GM19328 (cell line): ENCODE results near the gene KIF26B.

Experiments
- ATAC-seq: cut with Tn5 transposase; IDR thresholded peaks from one replicate; pipeline ENCODE4 v1.9.1; 2021; ENCODE audit warnings: mild to moderate bottlenecking, moderate library complexity; ENCODE audit not compliant: unreplicated experiment

The KIF26B gene

DNA sequence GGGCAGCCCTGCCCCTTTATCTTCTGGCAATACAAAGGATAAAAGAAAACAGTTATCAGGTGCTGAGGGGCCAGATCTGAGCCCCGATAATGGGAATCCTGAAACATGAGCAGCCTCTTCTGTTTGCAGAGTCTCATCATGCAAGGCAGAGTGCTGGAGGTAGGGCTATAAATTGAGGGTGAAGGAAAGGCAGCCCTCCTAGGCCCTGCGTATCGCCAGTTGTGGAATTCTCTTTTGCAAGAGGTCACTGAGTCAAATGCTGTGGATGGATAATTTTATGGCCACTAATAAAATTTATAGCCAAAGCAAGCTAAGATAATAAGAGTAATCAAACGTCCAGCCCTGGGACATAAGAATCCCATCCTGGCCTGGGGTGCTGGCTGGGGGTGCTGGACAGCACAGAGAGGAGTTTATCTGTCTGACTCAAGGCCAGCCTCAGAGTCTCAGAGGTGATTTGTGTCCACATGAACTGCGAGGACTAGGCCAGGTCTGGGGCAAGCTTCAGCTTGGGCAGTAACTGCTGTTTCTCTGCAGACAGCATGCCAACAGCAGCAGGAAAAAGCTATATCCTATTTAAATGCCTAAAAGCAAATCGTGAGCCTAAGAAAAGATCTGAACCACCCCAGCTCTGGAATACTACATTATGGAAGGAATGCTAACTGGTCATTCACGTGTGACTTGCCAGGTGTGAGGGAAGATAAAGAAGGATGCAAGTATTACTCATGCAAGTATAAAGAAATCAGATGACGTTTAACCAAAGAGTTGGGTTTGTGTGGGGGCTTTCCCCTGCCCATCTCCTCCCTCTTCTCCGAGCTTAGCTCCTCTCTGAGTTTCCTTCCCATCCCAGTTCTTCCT is 254.8 kb downstream of the KIF26B start:
- no peak for ATAC-seq

DNA sequence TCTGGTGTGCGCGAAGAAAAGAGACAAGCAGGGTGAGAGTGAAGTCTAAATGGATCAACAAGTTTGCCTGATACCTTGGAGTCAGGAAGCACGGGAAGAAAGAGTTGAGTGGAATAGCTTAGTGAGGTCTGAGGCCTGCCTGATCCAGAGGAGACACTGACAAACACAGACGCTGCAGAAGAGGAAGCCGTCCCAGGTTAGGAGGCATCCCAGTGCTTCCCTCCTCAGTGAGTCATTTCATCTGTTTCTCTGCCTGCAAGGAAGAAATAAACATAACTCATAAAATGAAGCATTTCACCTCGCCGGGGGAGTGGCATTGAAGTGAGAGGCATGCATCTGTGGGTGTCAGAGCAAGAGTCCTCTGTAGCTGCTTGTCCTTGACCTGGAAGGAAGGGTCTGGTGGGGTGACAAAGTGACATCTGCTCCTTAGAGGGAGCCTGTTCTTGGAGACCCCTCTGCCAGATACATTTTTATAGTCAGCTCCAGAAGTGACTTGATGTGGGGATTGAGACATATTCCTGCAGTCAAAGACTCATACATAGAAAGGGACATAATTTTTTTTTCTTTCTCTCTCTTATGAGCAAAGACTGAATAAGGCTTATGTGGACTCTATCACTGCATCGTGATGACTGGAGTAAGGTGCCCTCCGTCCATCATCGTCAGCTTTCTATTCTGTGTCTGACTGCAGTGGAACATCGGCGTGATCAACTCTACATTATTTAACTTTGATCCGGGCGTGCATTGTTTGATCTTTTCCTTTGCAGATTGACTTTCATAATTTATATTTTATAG is 256.7 kb downstream of the KIF26B start:
- ATAC-seq: no peak

DNA sequence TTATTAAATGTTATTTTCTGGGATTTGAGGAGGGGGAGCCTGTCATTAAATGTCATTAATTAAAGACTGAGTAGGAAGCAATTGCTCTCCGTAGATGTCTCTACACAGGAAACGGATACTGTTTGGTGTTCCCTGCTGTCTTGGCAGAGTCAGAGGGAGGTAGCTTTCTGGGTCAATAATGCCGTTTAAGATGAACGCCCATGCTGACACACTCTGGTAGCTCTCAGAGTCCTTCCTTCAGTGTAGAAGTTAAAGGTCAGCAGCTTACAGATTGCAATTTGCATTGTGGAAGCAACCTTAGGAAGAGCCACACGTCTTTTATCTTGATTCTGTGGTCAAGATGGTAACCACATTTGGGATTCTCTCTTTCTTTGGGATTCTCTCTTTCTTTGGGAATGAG is 257.5 kb downstream of the KIF26B start:
- no peak for ATAC-seq

DNA sequence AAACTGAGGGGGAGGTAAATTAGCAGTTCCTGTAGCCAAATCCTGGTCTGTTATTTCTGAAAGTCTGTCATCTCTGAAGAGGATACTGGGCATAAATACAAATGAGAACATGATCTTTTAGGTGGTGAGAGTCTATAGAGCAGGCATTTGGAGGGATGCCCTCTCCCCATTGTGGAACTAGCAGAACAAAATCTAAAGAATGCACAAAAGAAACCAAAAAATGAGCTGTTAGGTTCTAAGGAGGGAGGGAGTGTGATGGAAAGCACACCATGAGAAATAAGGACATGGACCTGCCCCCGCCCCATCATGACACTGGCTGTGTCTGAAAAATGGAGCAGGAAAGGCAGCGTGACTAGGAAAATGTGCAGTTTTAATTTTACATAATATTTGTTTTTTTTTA is 262.0 kb downstream of the KIF26B start:
- no peak for ATAC-seq

DNA sequence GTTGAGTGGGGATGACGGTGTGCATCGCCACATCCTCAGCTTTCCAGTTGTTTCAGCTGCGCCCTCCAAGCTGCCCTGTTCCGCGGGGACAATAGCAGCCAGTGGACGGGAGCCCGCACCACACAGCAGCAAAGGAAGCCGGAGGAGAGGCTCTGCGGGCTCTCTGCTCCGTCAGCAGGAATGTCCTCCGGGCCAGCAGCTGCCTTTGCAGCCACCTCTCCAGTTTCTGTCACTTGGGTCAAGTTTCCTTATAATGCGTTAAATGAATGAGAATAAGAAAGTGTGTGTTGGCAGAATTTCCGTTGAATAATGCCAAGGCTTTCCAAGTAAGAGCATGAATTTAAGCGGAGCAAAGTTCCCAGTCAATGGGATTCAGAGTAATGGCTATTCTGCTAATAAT is 263.3 kb downstream of the KIF26B start:
- no peak for ATAC-seq

DNA sequence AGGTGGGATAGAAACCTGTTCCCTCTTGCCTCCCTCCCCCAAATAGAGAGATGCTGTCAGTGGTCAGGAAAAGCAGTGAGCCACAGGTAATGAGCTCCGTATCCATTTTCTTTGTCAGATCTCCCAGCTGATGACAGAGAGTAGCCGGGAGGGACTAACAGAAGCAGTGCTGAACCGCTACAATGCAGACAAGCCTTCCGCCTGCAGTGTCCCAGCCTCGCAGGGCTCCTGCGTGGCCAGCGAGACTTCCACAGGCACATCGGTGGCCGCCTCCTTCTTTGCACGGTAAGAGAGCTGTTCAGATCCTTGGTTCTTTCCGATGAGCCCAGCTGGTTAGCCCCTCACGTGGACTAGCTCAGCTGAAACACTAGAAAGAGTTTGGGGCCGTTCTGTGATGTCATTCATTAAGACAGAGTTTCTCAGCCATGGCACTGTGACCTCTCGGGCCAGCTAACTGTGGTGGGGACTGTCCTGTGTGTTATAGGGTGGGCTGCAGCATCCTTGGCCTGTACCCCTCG is 264.7 kb downstream of the KIF26B start:
- ATAC-seq: no peak

DNA sequence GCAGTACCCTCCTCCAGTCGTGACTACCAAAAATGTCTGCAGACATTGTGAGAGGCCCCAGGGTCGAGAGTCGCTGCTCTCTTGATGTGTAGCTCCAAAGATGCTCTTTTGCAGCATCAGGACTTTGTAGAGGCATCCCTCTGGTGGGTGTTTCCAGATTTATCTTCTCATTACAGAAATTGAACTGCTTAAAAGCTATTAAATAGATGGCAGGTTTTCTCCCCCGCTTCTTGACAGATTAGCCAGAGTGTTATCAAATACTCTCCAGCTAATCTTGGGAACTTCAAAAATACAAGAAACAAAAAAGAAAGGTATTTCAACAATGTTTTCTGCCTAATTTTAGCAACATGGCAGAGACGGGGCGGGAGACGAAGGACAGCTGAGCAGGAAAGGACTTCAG is 265.2 kb downstream of the KIF26B start:
- no peak for ATAC-seq

DNA sequence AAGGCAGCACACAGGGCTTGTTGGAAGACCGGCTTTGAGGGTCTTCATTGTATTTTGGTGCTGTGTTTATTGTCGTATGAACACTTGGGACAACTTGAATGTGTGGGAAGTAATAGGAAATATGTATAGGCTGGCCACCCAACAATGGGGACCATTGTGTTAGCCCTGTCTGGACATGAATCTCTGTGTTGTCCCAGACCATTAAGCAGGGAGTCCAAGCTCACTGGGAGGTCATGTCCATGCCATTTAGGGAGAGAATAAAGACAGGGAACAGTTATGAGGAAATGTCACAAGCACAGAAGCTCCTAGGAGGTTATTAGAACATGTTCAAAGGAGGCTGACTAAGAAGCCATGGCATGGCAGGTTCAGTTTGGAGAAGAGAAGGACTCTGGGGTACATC is 266.1 kb downstream of the KIF26B start:
- ATAC-seq: no peak

DNA sequence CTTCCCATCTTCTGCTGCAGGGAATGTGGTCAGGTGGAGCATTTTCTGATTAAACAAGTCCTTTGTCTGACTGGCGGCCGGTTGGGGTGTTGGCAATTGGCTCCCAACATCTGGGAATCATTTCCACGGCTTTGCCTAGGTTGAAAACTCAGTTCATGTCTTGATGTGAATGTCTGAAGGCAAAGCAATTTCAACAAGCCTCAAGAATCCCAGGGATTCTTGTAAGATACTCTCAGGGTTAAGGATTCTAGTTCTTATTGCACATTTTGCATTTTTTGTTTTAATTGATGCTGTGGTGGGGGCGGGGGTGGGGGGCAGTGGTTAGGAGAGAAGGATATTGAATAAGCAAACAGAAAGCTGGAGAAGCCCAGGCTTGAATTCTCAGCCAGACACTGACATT is 273.9 kb downstream of the KIF26B start:
- no peak for ATAC-seq

DNA sequence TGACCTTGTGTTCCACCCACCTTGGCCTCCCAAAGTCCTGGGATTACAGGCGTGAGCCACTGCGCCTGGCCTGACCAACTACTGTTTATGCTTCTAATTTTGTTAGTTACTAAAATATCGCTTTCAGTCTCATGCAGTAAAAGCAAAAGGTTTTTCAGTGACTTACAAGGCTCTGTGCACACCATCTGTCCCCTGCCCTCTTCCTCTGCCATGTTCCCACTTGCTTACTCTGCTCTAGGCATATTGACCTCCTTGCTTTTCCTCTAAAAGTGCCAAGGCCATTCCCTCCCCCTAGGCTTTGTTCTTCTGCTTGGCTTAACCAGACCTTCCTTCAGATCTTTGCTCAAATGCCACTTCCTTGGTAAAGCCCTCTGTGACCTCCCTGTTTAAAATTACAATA is 276.9 kb downstream of the KIF26B start:
- ATAC-seq: no peak

DNA sequence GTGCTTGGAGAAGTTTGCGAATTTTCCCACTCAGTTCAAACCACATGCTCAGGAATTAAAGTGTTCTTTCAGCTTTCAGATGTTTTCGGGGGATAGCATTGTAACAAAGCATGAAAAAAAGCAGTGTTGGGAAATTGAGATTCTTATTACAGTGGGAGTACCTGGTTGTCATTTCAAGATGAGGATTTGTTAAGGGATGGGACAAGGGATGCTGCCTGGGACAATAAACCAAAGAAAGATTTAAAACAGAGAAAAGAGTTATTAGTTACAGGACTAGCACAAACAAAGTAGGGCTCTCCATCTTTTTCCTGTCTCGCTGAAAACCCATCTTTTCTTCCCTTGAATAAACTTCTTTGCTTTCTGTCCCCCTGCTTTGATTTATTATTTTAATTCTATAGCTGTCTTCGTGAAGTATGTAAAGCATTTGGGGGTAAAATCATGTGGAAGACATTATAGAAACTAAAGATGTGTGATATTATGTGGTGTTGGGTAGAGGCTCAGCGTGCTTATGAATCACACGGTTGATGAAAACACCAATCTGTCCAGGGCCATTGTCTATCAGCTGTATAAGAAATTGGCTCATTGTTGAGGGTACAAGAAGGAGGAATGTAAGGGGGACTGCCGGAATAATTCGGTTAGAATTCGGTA is 277.6 kb downstream of the KIF26B start:
- ATAC-seq: no peak

DNA sequence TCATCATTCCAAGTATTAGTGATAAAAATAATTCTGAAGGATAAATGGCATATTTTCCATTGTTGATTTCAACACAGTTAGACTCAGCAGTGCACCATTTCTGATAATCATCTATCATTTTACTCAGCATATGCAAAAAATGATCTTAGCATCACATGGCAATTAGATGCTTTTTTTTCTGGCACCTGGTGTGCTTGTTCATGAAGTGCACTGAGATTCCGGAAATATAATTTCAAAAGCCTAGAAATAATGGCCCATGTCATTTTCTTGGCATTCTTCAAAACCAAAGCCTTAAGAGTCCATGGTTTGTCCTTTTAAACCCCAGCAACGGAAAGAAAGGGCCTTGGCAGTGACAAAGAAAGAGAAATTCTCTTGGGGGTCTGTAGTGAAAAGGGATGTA is 278.8 kb downstream of the KIF26B start:
- no peak for ATAC-seq

DNA sequence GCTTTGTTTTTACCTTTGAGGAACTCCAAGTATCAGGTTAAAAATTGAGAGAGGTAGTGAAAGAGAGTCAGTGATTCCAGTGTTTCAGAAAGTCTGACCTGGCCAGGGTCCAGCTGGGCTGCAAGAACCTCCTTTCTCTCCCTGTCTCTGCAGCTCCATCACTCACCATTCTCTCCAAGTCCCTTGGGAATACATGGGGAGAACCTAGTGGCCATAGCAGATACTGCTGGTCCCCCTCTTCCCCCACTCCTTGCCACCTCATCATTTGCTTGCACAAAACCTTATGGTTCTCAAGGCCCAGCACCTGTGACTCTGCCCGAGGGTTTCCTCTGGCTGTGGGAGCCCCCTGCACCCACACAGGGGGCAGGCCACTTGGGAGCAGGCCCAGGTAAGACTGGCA is 279.5 kb downstream of the KIF26B start:
- ATAC-seq: no peak

DNA sequence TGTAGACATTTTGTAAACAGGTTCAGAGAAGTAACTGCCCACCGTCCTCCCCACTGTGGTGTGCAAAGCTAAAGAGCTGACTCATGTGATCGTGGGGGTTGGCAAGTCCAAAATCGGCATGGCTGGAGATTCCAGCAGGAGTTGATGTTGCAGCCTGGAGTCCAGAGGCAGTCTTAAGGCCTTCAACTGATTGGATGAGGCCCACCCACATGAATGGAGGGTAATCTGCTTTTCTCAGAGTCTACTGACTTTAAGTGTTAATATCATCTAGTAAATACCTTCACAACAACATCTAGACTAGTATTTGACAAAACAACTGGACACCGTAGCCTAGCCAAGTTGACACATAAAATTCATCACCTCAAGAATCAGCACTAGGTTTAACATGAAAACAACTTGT is 281.6 kb downstream of the KIF26B start:
- ATAC-seq: no peak

DNA sequence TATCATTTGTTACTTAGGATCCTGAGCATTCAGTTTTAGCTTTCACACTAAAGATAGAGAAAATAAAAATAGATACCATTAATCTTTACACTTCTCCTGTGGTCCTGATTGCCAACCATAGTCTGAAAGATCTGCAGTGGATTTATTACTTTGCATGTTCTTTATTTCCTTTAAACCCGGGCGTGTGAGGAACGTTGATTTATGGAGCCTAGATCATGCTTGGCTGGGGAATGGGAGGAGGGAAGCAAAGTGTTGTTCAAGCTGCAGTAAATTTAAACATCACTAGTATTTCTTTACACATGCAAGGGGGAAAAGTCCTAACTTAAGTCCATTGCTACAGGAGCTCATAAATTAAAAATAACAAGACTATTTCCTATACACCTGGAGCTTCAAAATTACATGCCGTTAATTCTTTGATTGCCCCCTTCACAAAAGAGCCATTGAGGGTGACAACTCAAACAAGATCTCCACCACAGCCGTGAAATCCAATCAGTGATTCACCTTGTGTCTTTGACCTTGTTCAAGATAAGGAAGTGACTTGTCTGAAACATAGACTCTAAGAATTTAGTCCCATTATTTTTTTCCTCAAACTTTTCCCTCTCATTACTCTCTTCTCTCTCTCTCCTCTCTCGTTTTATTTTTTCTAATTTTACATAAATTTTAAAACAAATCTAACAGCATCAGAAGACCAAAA is 282.7 kb downstream of the KIF26B start:
- ATAC-seq: no peak

DNA sequence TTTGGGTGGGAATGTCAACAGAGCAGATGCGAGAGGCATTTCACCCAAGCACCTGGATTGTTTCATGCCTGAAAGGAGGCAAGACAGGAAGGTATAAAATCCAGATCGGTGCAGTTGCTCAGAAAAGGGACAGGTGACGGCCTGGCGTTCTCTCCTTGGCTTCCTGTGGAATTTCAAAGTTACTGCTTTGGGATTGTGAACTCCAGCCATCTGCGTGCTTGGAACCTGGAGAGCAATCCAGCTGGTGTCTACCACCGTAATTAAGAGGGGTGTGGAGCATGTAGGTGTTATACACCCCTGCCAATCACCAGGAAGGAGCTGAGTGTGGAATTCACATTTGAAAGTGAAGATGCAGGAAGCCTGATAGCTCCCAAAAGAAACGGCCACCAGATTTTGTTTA is 286.1 kb downstream of the KIF26B start:
- no peak for ATAC-seq

DNA sequence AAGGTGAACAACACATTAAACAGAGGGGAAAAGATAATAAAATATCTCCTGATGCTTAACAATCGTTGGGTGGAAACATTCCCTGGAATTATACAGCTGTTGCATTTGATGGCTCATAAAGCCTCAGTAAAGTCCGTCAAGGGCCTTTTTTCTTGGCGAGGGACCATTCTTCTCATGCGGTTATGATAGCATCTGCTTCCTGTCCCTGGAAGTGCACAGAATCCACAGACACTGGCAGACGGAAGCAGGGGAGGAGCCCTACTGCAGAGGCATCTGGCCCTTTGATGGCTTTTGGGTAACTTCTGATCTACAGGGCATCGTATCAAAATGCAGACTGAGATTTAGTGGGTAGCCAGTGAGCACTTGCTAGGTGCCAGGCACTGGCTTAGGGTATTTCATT is 286.9 kb downstream of the KIF26B start:
- no peak for ATAC-seq

DNA sequence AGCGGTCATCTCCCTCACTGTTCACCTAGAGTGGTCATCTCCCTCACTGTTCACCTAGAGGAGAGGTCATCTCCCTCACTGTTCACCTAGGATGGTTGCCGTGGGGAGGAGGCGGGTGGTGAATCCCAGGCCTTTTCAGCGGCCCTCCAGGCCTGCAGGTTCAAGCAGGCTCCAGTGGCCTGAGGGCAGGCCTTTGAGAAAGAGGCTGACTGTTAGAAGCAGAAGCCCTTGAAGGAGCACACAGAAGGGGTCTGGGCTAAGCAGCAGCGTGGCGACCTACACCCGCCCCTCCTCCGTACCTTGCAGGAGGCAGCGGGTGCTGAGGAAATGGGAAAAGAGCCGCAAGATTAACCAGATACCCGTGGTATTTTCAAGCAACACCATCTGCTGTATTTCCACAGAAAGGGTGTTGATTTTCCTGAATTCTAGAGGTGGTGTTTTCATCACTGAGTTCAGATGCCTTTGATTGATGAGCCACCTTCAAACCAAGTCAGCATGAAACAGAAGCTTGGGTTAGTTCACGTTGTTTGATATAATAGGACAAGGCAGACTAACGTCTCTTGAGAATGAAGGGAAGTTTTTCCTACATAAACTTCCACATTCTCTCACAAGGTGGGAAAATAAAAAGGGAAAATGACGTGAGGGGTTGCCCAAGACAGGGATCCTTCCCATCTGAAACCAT is 289.5 kb downstream of the KIF26B start:
- no peak for ATAC-seq

DNA sequence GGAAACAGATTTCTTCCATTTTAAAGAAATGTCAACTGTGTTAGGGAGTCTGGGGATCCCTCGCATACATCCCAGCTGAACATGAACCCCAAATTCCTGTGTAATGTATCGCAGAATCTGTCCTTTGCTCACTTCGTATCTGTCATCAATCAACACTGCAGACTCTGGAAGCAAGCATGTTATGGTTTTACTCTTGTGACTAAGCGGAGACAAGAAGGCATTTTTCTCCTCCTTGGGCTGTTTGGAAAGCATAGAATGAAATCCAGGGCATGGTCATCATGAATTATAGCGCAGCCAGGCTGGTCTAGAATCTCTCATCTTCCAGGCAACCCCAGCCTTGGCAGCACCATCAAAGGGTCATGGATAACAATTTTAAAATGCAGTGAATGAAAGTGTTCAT is 290.2 kb downstream of the KIF26B start:
- no peak for ATAC-seq

DNA sequence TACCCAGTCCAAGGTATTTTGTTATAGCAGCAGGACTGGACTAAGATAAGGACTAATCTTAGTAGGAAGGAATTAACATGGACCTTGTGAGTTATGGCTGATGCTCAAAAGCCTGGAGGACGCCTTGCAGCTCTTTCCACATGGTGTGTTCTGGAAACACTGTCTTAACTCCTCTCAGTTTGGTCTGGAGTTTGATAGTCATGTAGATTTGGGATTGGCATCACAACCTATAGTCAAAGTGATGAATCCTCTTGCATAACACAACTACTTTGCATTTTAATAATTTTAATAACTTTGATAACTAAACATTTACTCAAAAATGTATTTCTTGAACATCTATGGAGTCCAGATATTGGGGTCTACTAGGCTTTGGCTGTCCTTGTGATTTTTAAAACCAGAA is 293.7 kb downstream of the KIF26B start:
- ATAC-seq: no peak
